Measurements from ENCODE around the gene RFT1.

- TF ChIP-seq CTCF (IDR thresholded peaks at IDR 0.05) (no peak), POLR2A (IDR thresholded peaks at IDR 0.05) (no peak)
Observed at GRCh38 chr3:53151465-53151864, 21.2 kb upstream of the RFT1 start.

Measured in lower leg skin (tissue), 3 donors.